ENCODE data around the gene CLK4. TPM values are rescaled to one million over a fixed set of nuclear protein-coding genes. Genes with fewer than 3 reads are reported as not detected.

Gene CLK4
- total RNA-seq, 3 donors from 2014 or later, result 21.8 to 32.8 (median 28.5) TPM

GRCh38 chr5:178671602-178672144, 44.8 kb upstream of the CLK4 start:
- DNase-seq (no peak), ATAC-seq (no peak)
- TF ChIP-seq CTCF (IDR thresholded peaks at IDR 0.05), result no peak
- no peaks in the 10 kb centered on the region for H3K4me1 ChIP-seq (ENCODE audit: low read depth)
- H3K9me3 ChIP-seq, result no peaks in the 10 kb centered on the region
- intact Hi-C loops (cut with DNase I, micrococcal nuclease), result no loop called here
- no peak overlapping the region for H3K4me3 ChIP-seq
- no peaks in the 10 kb centered on the region for H3K36me3 ChIP-seq (ENCODE audit: low read depth)

- TF ChIP-seq CTCF (IDR thresholded peaks at IDR 0.05), result no peak
- no peaks in the 10 kb centered on the region for H3K4me1 ChIP-seq (ENCODE audit: low read depth)
- H3K4me3 ChIP-seq, result no peak overlapping the region
- DNase-seq, result no peak
- no peak for ATAC-seq
- intact Hi-C loops (cut with DNase I, micrococcal nuclease), result no loop called here
- no peaks in the 10 kb centered on the region for H3K36me3 ChIP-seq (ENCODE audit: low read depth)
- no peaks in the 10 kb centered on the region for H3K9me3 ChIP-seq
Measured at GRCh38 chr5:178670351-178670885, 43.6 kb upstream of the CLK4 start.

- H3K4me1 ChIP-seq (ENCODE audit: low read depth), result no peaks in the 10 kb centered on the region
- H3K36me3 ChIP-seq (ENCODE audit: low read depth), result no peaks in the 10 kb centered on the region
- no peaks in the 10 kb centered on the region for H3K9me3 ChIP-seq
- no peak for TF ChIP-seq CTCF (IDR thresholded peaks at IDR 0.05)
- DNase-seq, result no peak
- no peak overlapping the region for H3K4me3 ChIP-seq
- intact Hi-C loops (cut with DNase I, micrococcal nuclease), result no loop called here
- no peak for ATAC-seq
Measured at GRCh38 chr5:178668579-178668978, 41.7 kb upstream of the CLK4 start.

- H3K9me3 ChIP-seq, result no peaks in the 10 kb centered on the region
- no peak overlapping the region for H3K4me3 ChIP-seq
- intact Hi-C loops (cut with DNase I, micrococcal nuclease), result no loop called here
- ATAC-seq (no peak), DNase-seq (no peak)
- TF ChIP-seq CTCF (IDR thresholded peaks at IDR 0.05), result no peak
- no peaks in the 10 kb centered on the region for H3K4me1 ChIP-seq (ENCODE audit: low read depth)
- H3K36me3 ChIP-seq (ENCODE audit: low read depth), result no peaks in the 10 kb centered on the region
Measured at GRCh38 chr5:178667688-178668087, 40.8 kb upstream of the CLK4 start.

- H3K9me3 ChIP-seq, result no peaks in the 10 kb centered on the region
- ATAC-seq (no peak), DNase-seq (no peak)
- H3K4me1 ChIP-seq (ENCODE audit: low read depth), result no peaks in the 10 kb centered on the region
- H3K36me3 ChIP-seq (ENCODE audit: low read depth), result no peaks in the 10 kb centered on the region
- no peak for TF ChIP-seq CTCF (IDR thresholded peaks at IDR 0.05)
- H3K4me3 ChIP-seq, result no peak overlapping the region
- intact Hi-C loops (cut with DNase I, micrococcal nuclease), result no loop called here
Measured at GRCh38 chr5:178667101-178667500, 40.3 kb upstream of the CLK4 start.

- H3K36me3 ChIP-seq (ENCODE audit: low read depth), result no peaks in the 10 kb centered on the region
Measured at GRCh38 chr5:178664141-178664540, 37.3 kb upstream of the CLK4 start.

More at GRCh38 chr5:178664141-178664540, 37.3 kb upstream of the CLK4 start:
- ATAC-seq (no peak), DNase-seq (no peak)
- H3K4me1 ChIP-seq (ENCODE audit: low read depth), result no peaks in the 10 kb centered on the region
- H3K4me3 ChIP-seq, result no peak overlapping the region
- H3K9me3 ChIP-seq, result no peaks in the 10 kb centered on the region
- intact Hi-C loops (cut with DNase I, micrococcal nuclease), result no loop called here
- no peak for TF ChIP-seq CTCF (IDR thresholded peaks at IDR 0.05)

Measured in mucosa of descending colon (tissue), 3 donors.